ENCODE data around the gene IRX4.

IRX4 gene

GRCh38 chr5:1882337-1883119, at the start of gene IRX4:
Gene IRX4, minus strand, starts transcription at chr5:1882925. Its CDS starts 278 bp downstream, at chr5:1882647.
- no peak for DNase-seq (ENCODE audit: low spot score)

- peak; percentile 36 for DNase-seq (ENCODE audit: low spot score)
Observed at GRCh38 chr5:1931604-1932231, 49.0 kb upstream of the IRX4 start.

- no peak for DNase-seq (ENCODE audit: low spot score)
Observed at GRCh38 chr5:1930880-1931603, 48.3 kb upstream of the IRX4 start.

GRCh38 chr5:1930501-1930879, 47.8 kb upstream of the IRX4 start:
- DNase-seq (ENCODE audit: low spot score) = no peak

GRCh38 chr5:1929108-1929991, 46.6 kb upstream of the IRX4 start:
- no peak for DNase-seq (ENCODE audit: low spot score)

GRCh38 chr5:1926471-1927341, 44.0 kb upstream of the IRX4 start:
- no peak for DNase-seq (ENCODE audit: low spot score)

GRCh38 chr5:1926071-1926440, 43.3 kb upstream of the IRX4 start:
- no peak for DNase-seq (ENCODE audit: low spot score)

GRCh38 chr5:1925111-1926070, 42.7 kb upstream of the IRX4 start:
- no peak for DNase-seq (ENCODE audit: low spot score)

- DNase-seq (ENCODE audit: low spot score) = no peak
Observed at GRCh38 chr5:1923766-1924165, 41.0 kb upstream of the IRX4 start.

- DNase-seq (ENCODE audit: low spot score) = no peak
Observed at GRCh38 chr5:1923341-1923740, 40.6 kb upstream of the IRX4 start.

- no peak for DNase-seq (ENCODE audit: low spot score)
Observed at GRCh38 chr5:1921711-1922110, 39.0 kb upstream of the IRX4 start.

- no peak for DNase-seq (ENCODE audit: low spot score)
Observed at GRCh38 chr5:1919750-1920149, 37.0 kb upstream of the IRX4 start.

- DNase-seq (ENCODE audit: low spot score) = no peak
Observed at GRCh38 chr5:1919209-1919566, 36.5 kb upstream of the IRX4 start.

- DNase-seq (ENCODE audit: low spot score) = no peak
Observed at GRCh38 chr5:1918488-1919208, 35.9 kb upstream of the IRX4 start.

GRCh38 chr5:1917830-1918487, 35.2 kb upstream of the IRX4 start:
- no peak for DNase-seq (ENCODE audit: low spot score)

GRCh38 chr5:1916041-1917001, 33.6 kb upstream of the IRX4 start:
- DNase-seq (ENCODE audit: low spot score) = no peak

- no peak for DNase-seq (ENCODE audit: low spot score)
Observed at GRCh38 chr5:1915316-1915715, 32.6 kb upstream of the IRX4 start.

GRCh38 chr5:1914471-1914870, 31.7 kb upstream of the IRX4 start:
- DNase-seq (ENCODE audit: low spot score) = no peak

All from SW480 (cell line).